ENCODE results near the gene DNMT3A. TPM values are rescaled to one million over a fixed set of nuclear protein-coding genes. Genes with fewer than 3 reads are reported as not detected.

Gene DNMT3A
- total RNA-seq = 113 and 114 TPM in 2 replicates
- long read RNA-seq, transcript DNMT3A-205 (18 exons, 2,300 nt) = major isoform, 15 of 56 reads
- long read RNA-seq, partial matches to known transcripts = 15 of 56 reads
- long read RNA-seq, other reads (novel, unspliced or antisense) = 22 of 56 reads

- H3K4me3 Mint-ChIP-seq = peak within 1 kb of the TSS; percentile 81
- H3K27ac Mint-ChIP-seq (ENCODE audit: unreplicated experiment) = no peak within 1 kb of the TSS
- peaks cover 16% of the 10 kb centered on the region for H3K27me3 Mint-ChIP-seq (ENCODE audit: low read depth)
- H3K4me1 Mint-ChIP-seq = peaks cover 2% of the 10 kb centered on the region
- peak; percentile 30 for DNase-seq (ENCODE audit: low read depth, low spot score)
- H3K36me3 Mint-ChIP-seq (ENCODE audit: low read depth) = no peaks in the 10 kb centered on the region
- no peaks in the 10 kb centered on the region for H3K9me3 Mint-ChIP-seq
- TF ChIP-seq, protein P1, sequence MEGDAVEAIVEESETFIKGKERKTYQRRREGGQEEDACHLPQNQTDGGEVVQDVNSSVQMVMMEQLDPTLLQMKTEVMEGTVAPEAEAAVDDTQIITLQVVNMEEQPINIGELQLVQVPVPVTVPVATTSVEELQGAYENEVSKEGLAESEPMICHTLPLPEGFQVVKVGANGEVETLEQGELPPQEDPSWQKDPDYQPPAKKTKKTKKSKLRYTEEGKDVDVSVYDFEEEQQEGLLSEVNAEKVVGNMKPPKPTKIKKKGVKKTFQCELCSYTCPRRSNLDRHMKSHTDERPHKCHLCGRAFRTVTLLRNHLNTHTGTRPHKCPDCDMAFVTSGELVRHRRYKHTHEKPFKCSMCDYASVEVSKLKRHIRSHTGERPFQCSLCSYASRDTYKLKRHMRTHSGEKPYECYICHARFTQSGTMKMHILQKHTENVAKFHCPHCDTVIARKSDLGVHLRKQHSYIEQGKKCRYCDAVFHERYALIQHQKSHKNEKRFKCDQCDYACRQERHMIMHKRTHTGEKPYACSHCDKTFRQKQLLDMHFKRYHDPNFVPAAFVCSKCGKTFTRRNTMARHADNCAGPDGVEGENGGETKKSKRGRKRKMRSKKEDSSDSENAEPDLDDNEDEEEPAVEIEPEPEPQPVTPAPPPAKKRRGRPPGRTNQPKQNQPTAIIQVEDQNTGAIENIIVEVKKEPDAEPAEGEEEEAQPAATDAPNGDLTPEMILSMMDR (conservative IDR thresholded peaks at IDR 0.05) = no peak
These were observed at the start of gene DNMT3A for GRCh38 chr2:25341753-25342371. Gene DNMT3A (minus strand): TSS chr2:25341925. CDS start chr2:25313984, 27,941 bp downstream.

DNA sequence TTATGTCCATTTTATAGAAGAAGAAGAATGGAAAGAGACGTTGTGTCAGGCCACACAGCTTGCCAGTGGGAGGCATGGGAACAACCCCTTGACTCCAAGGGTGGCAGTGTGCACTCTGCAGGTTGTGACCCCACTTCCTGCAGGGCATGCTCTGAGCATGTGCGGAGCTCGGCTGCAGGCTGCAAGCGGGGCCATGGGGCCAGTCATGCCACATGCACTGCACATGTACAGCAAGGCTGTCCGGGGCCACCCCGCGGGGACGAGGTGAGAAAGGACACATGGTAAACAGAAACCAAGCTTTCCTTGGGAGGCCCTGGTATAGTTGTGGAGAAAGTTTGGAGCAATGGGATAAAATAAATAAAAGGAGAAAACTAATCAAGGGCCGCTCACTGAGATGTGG, 47.4 kb upstream of the DNMT3A start:
- Mint-ChIP-seq H3K9me3 (peaks cover 2% of the 10 kb centered on the region), H3K4me3 (no peak overlapping the region), H3K4me1 (no peaks in the 10 kb centered on the region), H3K27ac (ENCODE audit: unreplicated experiment) (peak overlapping the region; percentile 8), H3K27me3 (ENCODE audit: low read depth) (no peaks in the 10 kb centered on the region), H3K36me3 (ENCODE audit: low read depth) (peaks cover 16% of the 10 kb centered on the region)
- TF ChIP-seq, protein P1 (conservative IDR thresholded peaks at IDR 0.05) = no peak
- DNase-seq (ENCODE audit: low read depth, low spot score) = no peak

DNA sequence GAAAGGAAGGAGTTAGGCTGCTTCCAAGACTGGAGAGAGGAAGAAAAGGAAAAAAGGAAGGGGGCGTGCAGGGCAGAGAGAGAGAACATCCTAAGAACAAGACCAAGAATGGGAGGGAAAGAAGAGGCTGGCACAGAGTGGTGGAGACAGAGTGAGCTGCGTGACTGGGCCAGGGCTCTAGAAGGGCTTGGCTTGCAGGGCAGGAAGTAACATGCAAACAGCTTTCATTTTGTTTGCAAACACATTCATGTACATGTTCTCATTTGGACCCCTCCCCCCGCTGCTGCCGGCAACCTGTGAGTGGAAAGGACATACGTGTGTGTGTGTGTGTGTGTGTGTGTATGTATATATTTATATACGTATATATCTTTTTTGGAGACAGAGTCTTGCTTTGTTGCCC, 46.8 kb upstream of the DNMT3A start:
- no peak for DNase-seq (ENCODE audit: low read depth, low spot score)
- Mint-ChIP-seq H3K36me3 (ENCODE audit: low read depth) (peaks cover 15% of the 10 kb centered on the region), H3K4me3 (no peak overlapping the region), H3K27me3 (ENCODE audit: low read depth) (no peaks in the 10 kb centered on the region), H3K4me1 (no peaks in the 10 kb centered on the region), H3K9me3 (peaks cover 2% of the 10 kb centered on the region), H3K27ac (ENCODE audit: unreplicated experiment) (no peak overlapping the region)
- TF ChIP-seq, protein P1 (conservative IDR thresholded peaks at IDR 0.05) = no peak

GRCh38 chr2:25387876-25388449, 46.2 kb upstream of the DNMT3A start:
- no peaks in the 10 kb centered on the region for H3K4me1 Mint-ChIP-seq
- no peak overlapping the region for H3K27ac Mint-ChIP-seq (ENCODE audit: unreplicated experiment)
- peaks cover 2% of the 10 kb centered on the region for H3K9me3 Mint-ChIP-seq
- TF ChIP-seq, protein P1 (conservative IDR thresholded peaks at IDR 0.05) = no peak
- H3K4me3 Mint-ChIP-seq = no peak overlapping the region
- H3K27me3 Mint-ChIP-seq (ENCODE audit: low read depth) = no peaks in the 10 kb centered on the region
- H3K36me3 Mint-ChIP-seq (ENCODE audit: low read depth) = peaks cover 15% of the 10 kb centered on the region
- DNase-seq (ENCODE audit: low read depth, low spot score) = no peak

GRCh38 chr2:25386971-25387875, 45.5 kb upstream of the DNMT3A start:
- Mint-ChIP-seq H3K27me3 (ENCODE audit: low read depth) (no peaks in the 10 kb centered on the region), H3K36me3 (ENCODE audit: low read depth) (peaks cover 12% of the 10 kb centered on the region), H3K27ac (ENCODE audit: unreplicated experiment) (no peak overlapping the region), H3K4me1 (peaks cover 4% of the 10 kb centered on the region), H3K4me3 (no peak overlapping the region), H3K9me3 (no peaks in the 10 kb centered on the region)
- TF ChIP-seq, protein P1 (conservative IDR thresholded peaks at IDR 0.05) = no peak
- DNase-seq (ENCODE audit: low read depth, low spot score) = no peak
